Fibroblast of lung (primary cell): ENCODE results near the gene ADH1A.

Experiments used
- CTCF ChIP-seq, 2 donors: IDR thresholded peaks in 1 of 2; conservative IDR thresholded peaks in 1 of 2; 1 replicate in 1 of 2; 2 replicates in 1 of 2; pipeline ENCODE4 v1.5.1; 2011 to 2012; ENCODE audit warnings: low read length in 2 of 2, control low read depth in 1 of 2, inconsistent platforms in 1 of 2, low read depth in 1 of 2, mild to moderate bottlenecking in 1 of 2
- EZH2 ChIP-seq: IDR thresholded peaks from 2 replicates; pipeline ENCODE4 v1.5.1; 2012; ENCODE audit warnings: low read length, control low read depth, mild to moderate bottlenecking; ENCODE audit errors: missing control alignments

DNA sequence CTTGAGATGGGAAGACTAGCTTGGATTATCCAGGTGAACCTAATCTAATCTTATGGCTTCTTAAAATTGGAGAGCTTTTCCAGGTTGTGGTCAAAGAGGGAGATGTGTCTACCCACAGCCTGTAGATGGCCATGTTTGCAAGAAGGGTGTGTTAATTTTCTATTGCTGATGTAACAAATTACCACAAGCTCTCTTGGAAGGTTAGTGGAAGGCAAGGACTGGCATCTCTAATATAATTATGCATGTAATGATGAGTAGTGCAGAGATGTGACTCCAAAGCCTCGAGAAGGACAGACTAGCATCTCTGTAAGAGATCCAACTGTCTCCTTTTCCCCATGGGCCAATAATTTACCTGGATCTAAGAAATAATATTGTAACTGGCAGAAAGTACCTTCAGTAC is 33.6 kb upstream of the ADH1A start:
- no peak for TF ChIP-seq CTCF (conservative IDR thresholded peaks at IDR 0.05 in 1 of 2, IDR thresholded peaks at IDR 0.05 in 1 of 2; ENCODE audit: low read depth in 1 of 2, low read length in 2 of 2)
- TF ChIP-seq EZH2: no peak
